Neuron (in vitro differentiated cells): ENCODE measurements around the gene ANK2.
"Not testable (repeated sequence)": the region's sequence is repeated elsewhere in the genome, so short reads cannot be mapped to it uniquely, and the experiment has no call there.

Experiments
- H2AFZ ChIP-seq: one replicate; pipeline ENCODE4 v1.6.1; 2013; ENCODE audit warnings: low read depth, mild to moderate bottlenecking, inconsistent platforms, low read length, moderate library complexity
- H3K27me3 ChIP-seq: one replicate; pipeline ENCODE4 v1.6.1; 2013; ENCODE audit warnings: low read length; ENCODE audit not compliant: insufficient read depth
- H3K36me3 ChIP-seq: one replicate; pipeline ENCODE4 v1.6.1; 2013; ENCODE audit warnings: low read length; ENCODE audit not compliant: insufficient read depth
- H3K4me1 ChIP-seq: one replicate; pipeline ENCODE4 v1.6.1; 2013; ENCODE audit warnings: low read length; ENCODE audit not compliant: insufficient read depth
- H3K4me3 ChIP-seq: 2 replicates; pipeline ENCODE4 v1.5.1; 2013; ENCODE audit warnings: mild to moderate bottlenecking, low read length, moderate library complexity
- H3K9me3 ChIP-seq: one replicate; pipeline ENCODE4 v1.6.1; 2013; ENCODE audit warnings: low read length

ANK2 gene

GRCh38 chr4:113173793-113174264 lies 124.4 kb downstream of the ANK2 start:
- H3K36me3 ChIP-seq = no peaks in the 10 kb centered on the region
- H2AFZ ChIP-seq = no peak overlapping the region
- peaks cover 18% of the 10 kb centered on the region for H3K4me1 ChIP-seq
- no peak overlapping the region for H3K4me3 ChIP-seq
- H3K9me3 ChIP-seq = no peaks in the 10 kb centered on the region
- no peaks in the 10 kb centered on the region for H3K27me3 ChIP-seq

- Histone ChIP-seq H2AFZ (no peak overlapping the region), H3K4me3 (no peak overlapping the region), H3K36me3 (no peaks in the 10 kb centered on the region), H3K4me1 (no peaks in the 10 kb centered on the region), H3K27me3 (no peaks in the 10 kb centered on the region), H3K9me3 (no peaks in the 10 kb centered on the region)
Measured at GRCh38 chr4:113179091-113179490, 129.6 kb downstream of the ANK2 start.

GRCh38 chr4:113179996-113180395 lies 130.5 kb downstream of the ANK2 start:
- H3K27me3 ChIP-seq = no peaks in the 10 kb centered on the region
- H3K9me3 ChIP-seq = no peaks in the 10 kb centered on the region
- H3K4me1 ChIP-seq = no peaks in the 10 kb centered on the region
- H3K36me3 ChIP-seq = no peaks in the 10 kb centered on the region
- H3K4me3 ChIP-seq = no peak overlapping the region
- no peak overlapping the region for H2AFZ ChIP-seq

- Histone ChIP-seq H2AFZ (no peak overlapping the region), H3K27me3 (no peaks in the 10 kb centered on the region), H3K9me3 (no peaks in the 10 kb centered on the region), H3K4me3 (no peak overlapping the region), H3K36me3 (no peaks in the 10 kb centered on the region), H3K4me1 (no peaks in the 10 kb centered on the region)
Measured at GRCh38 chr4:113181289-113182007, 132.0 kb downstream of the ANK2 start.

GRCh38 chr4:113183032-113183605 lies 133.7 kb downstream of the ANK2 start:
- Histone ChIP-seq H3K4me3 (no peak overlapping the region), H3K36me3 (no peaks in the 10 kb centered on the region), H3K27me3 (no peaks in the 10 kb centered on the region), H2AFZ (no peak overlapping the region), H3K9me3 (no peaks in the 10 kb centered on the region), H3K4me1 (no peaks in the 10 kb centered on the region)

- not testable (repeated sequence) for H3K4me3 ChIP-seq, H2AFZ ChIP-seq, H3K4me1 ChIP-seq, H3K36me3 ChIP-seq, H3K9me3 ChIP-seq, H3K27me3 ChIP-seq
Measured at GRCh38 chr4:113186220-113186619, 136.8 kb downstream of the ANK2 start.

GRCh38 chr4:113186913-113187312 lies 137.5 kb downstream of the ANK2 start:
- H3K36me3 ChIP-seq = no peaks in the 10 kb centered on the region
- H2AFZ ChIP-seq = no peak overlapping the region
- no peaks in the 10 kb centered on the region for H3K9me3 ChIP-seq
- H3K27me3 ChIP-seq = no peaks in the 10 kb centered on the region
- no peak overlapping the region for H3K4me3 ChIP-seq
- no peaks in the 10 kb centered on the region for H3K4me1 ChIP-seq

GRCh38 chr4:113187358-113187757 lies 137.9 kb downstream of the ANK2 start:
- no peaks in the 10 kb centered on the region for H3K27me3 ChIP-seq
- H2AFZ ChIP-seq = no peak overlapping the region
- no peaks in the 10 kb centered on the region for H3K36me3 ChIP-seq
- no peaks in the 10 kb centered on the region for H3K9me3 ChIP-seq
- no peaks in the 10 kb centered on the region for H3K4me1 ChIP-seq
- no peak overlapping the region for H3K4me3 ChIP-seq

- Histone ChIP-seq H3K4me3 (no peak overlapping the region), H3K9me3 (no peaks in the 10 kb centered on the region), H3K4me1 (no peaks in the 10 kb centered on the region), H3K36me3 (no peaks in the 10 kb centered on the region), H2AFZ (no peak overlapping the region), H3K27me3 (no peaks in the 10 kb centered on the region)
Measured at GRCh38 chr4:113189546-113189945, 140.1 kb downstream of the ANK2 start.

GRCh38 chr4:113209153-113209552 lies 159.7 kb downstream of the ANK2 start:
- peaks cover 8% of the 10 kb centered on the region for H3K4me1 ChIP-seq
- H3K27me3 ChIP-seq = no peaks in the 10 kb centered on the region
- H3K4me3 ChIP-seq = no peak overlapping the region
- peaks cover 3% of the 10 kb centered on the region for H3K9me3 ChIP-seq
- H3K36me3 ChIP-seq = no peaks in the 10 kb centered on the region
- H2AFZ ChIP-seq = no peak overlapping the region

GRCh38 chr4:113209652-113210320 lies 160.3 kb downstream of the ANK2 start:
- no peaks in the 10 kb centered on the region for H3K27me3 ChIP-seq
- H2AFZ ChIP-seq = no peak overlapping the region
- no peak overlapping the region for H3K4me3 ChIP-seq
- peaks cover 8% of the 10 kb centered on the region for H3K4me1 ChIP-seq
- H3K9me3 ChIP-seq = no peaks in the 10 kb centered on the region
- no peaks in the 10 kb centered on the region for H3K36me3 ChIP-seq

- H3K27me3 ChIP-seq = no peaks in the 10 kb centered on the region
Measured at GRCh38 chr4:113212613-113213012, 163.2 kb downstream of the ANK2 start.

GRCh38 chr4:113221990-113222389 lies 172.5 kb downstream of the ANK2 start:
- H3K27me3 ChIP-seq = no peaks in the 10 kb centered on the region
- no peak overlapping the region for H2AFZ ChIP-seq
- H3K4me3 ChIP-seq = no peak overlapping the region
- H3K9me3 ChIP-seq = peaks cover 3% of the 10 kb centered on the region
- no peaks in the 10 kb centered on the region for H3K36me3 ChIP-seq
- peaks cover 7% of the 10 kb centered on the region for H3K4me1 ChIP-seq

More at GRCh38 chr4:113212613-113213012, 163.2 kb downstream of the ANK2 start:
- no peak overlapping the region for H2AFZ ChIP-seq
- H3K4me1 ChIP-seq = peaks cover 8% of the 10 kb centered on the region
- no peak overlapping the region for H3K4me3 ChIP-seq
- no peaks in the 10 kb centered on the region for H3K36me3 ChIP-seq
- H3K9me3 ChIP-seq = peaks cover 3% of the 10 kb centered on the region
